Liver (tissue), 9 donors: Measurements from ENCODE around the gene GATAD2B. TPM values are rescaled to one million over a fixed set of nuclear protein-coding genes. Genes with fewer than 3 reads are reported as not detected.

Experiments
- DNase-seq: peaks from one replicate; pipeline ENCODE4 v3.0.0-alpha.2; 2017; ENCODE audit warnings: low spot score
- H3K27ac ChIP-seq, 2 donors: one replicate each; pipeline ENCODE4 v1.7.0; 2013; ENCODE audit warnings: inconsistent platforms in 2 of 2, low read length in 2 of 2, control low read depth in 1 of 2, low read depth in 1 of 2, mild to moderate bottlenecking in 1 of 2
- H3K27me3 ChIP-seq, 4 donors: one replicate each; pipeline versions ENCODE4 v1.6.1 to v1.7.0; 2013; ENCODE audit warnings: low read length in 3 of 4, inconsistent platforms in 1 of 4, mild to moderate bottlenecking in 1 of 4, moderate library complexity in 1 of 4; ENCODE audit not compliant: control insufficient read depth in 4 of 4, insufficient read depth in 4 of 4
- H3K36me3 ChIP-seq, 4 donors: one replicate each; pipeline versions ENCODE4 v1.6.1 to v1.7.0; 2013; ENCODE audit warnings: low read length in 3 of 4, mild to moderate bottlenecking in 3 of 4, low read depth in 1 of 4, moderate library complexity in 1 of 4; ENCODE audit not compliant: control insufficient read depth in 4 of 4, insufficient read depth in 3 of 4
- H3K4me1 ChIP-seq, 4 donors: one replicate each; pipeline versions ENCODE4 v1.6.1 to v1.7.0; 2013; ENCODE audit warnings: low read length in 3 of 4, mild to moderate bottlenecking in 3 of 4, moderate library complexity in 1 of 4; ENCODE audit not compliant: control insufficient read depth in 4 of 4, insufficient read depth in 4 of 4
- H3K4me3 ChIP-seq, 3 donors: one replicate each; pipeline versions ENCODE4 v1.6.1 to v1.7.0; 2013; ENCODE audit warnings: low read length in 3 of 3, control low read depth in 1 of 3, low read depth in 1 of 3, mild to moderate bottlenecking in 1 of 3
- H3K9ac ChIP-seq, 2 donors: one replicate each; pipeline ENCODE4 v1.7.0; 2013; ENCODE audit warnings: low read length in 2 of 2, mild to moderate bottlenecking in 2 of 2, moderate library complexity in 2 of 2, control low read depth in 1 of 2, low read depth in 1 of 2
- H3K9me3 ChIP-seq, 4 donors: one replicate each; pipeline versions ENCODE4 v1.6.1 to v1.7.0; 2013; ENCODE audit warnings: low read length in 3 of 4; ENCODE audit not compliant: control insufficient read depth in 4 of 4
- EGR1 ChIP-seq, 2 donors: IDR thresholded peaks; 2 replicates each; pipeline ENCODE4 v1.6.1; 2016 to 2018; ENCODE audit warnings: antibody characterized with exemption in 2 of 2, low read depth in 2 of 2
- FOXA1 ChIP-seq: IDR thresholded peaks from 2 replicates; pipeline ENCODE4 v1.6.1; 2016; ENCODE audit warnings: antibody characterized with exemption
- HNF4A ChIP-seq, 2 donors: conservative IDR thresholded peaks; 2 replicates each; pipeline ENCODE4 v1.6.1; 2016; ENCODE audit warnings: antibody characterized with exemption in 2 of 2, mild to moderate bottlenecking in 2 of 2
- HNF4G ChIP-seq: IDR thresholded peaks from 2 replicates; pipeline ENCODE4 v1.6.1; 2016; ENCODE audit warnings: antibody characterized with exemption
- NR2F2 ChIP-seq: IDR thresholded peaks from 2 replicates; pipeline ENCODE4 v1.6.1; 2016; ENCODE audit warnings: antibody characterized with exemption
- RAD21 ChIP-seq, 2 donors: IDR thresholded peaks; 2 replicates each; pipeline ENCODE4 v1.6.1; 2016; ENCODE audit warnings: antibody characterized with exemption in 2 of 2, mild to moderate bottlenecking in 2 of 2
- REST ChIP-seq: IDR thresholded peaks from 2 replicates; pipeline ENCODE4 v1.6.1; 2016; ENCODE audit warnings: antibody characterized with exemption, mild to moderate bottlenecking
- RXRA ChIP-seq, 2 donors: IDR thresholded peaks; 2 replicates each; pipeline ENCODE4 v1.6.1; 2017 to 2018; ENCODE audit warnings: antibody characterized with exemption in 2 of 2, mild to moderate bottlenecking in 1 of 2
- SP1 ChIP-seq: IDR thresholded peaks from 2 replicates; pipeline ENCODE4 v1.6.1; 2018; ENCODE audit warnings: antibody characterized with exemption, mild to moderate bottlenecking
- WGBS: extraction: QIAGEN DNeasy Blood & Tissue Kit; methylation state at CpG from one replicate; pipeline ENCODE4 v1.1.7; 2013; 5-methylcytosine and 5-hydroxymethylcytosine counted together
- polyA plus RNA-seq, 2 donors: library from polyadenylated mRNA; stranded (reverse) in 1 of 2; unstranded in 1 of 2; fragments of 200-250 nt in 1 of 2; fragments of >200 nt in 1 of 2; fragmentation: Nextera tagmentation in 1 of 2; extraction: Ambion mirVana in 1 of 2; gene quantifications; one replicate each; pipeline versions ENCODE4 v1.2.1 to v1.2.3, GENCODE V29; 2013 to 2015
- total RNA-seq, 2 donors: library from RNA; depleted of rRNA; stranded (reverse); fragments of >200 nt; gene quantifications; one replicate each; pipeline ENCODE4 v1.2.3, GENCODE V29; 2014
- TF ChIP-seq, protein P1 (sequence below): IDR thresholded peaks from 2 replicates; pipeline ENCODE4 v1.6.1; 2016; ENCODE audit warnings: antibody characterized with exemption
- TF ChIP-seq, protein P2 (sequence below): IDR thresholded peaks from 2 replicates; pipeline ENCODE4 v1.6.1; 2016; ENCODE audit warnings: antibody characterized with exemption
- TF ChIP-seq, protein P3 (sequence below): fragments of 150-350 bp; IDR thresholded peaks from 2 replicates; pipeline ENCODE4 v1.5.1; 2017; ENCODE audit warnings: improper control_type of control experiment, low read depth, low read length; ENCODE audit not compliant: missing input control
- donor health status: healthy.
- donor health status: healthy.
- donor health status: healthy.
- donor health status: healthy.
- donor health status: healthy.

Gene GATAD2B
- total and polyA plus RNA-seq, 4 donors: 3.2 to 4.9 (median 3.9) TPM

DNA sequence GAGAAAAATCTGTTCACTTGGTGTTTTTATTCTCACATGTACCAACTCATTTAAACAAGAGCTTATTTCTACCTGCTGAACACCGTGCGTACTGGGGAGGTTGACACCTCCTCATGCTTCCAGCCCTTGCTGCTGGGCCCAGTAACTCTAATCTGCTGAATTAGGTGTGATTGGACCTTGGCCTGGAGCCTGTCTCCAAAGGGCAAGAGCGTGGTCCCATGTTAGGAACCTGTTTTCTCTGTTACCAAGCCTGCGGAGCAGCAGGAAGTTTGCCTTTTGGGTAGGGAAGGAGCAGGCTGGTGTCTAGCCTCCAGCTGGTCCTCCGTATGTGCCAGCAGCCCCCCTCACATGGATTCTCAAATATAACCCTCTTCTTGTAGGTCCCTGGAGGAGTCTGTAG is 158.5 kb downstream of the GATAD2B start:
- H3K27me3 ChIP-seq: no peaks in the 10 kb centered on the region
- peak overlapping the region; percentile 27 to 32 for H3K27ac ChIP-seq
- H3K4me1 ChIP-seq: peaks cover 9 to 27% (median 20%) of the 10 kb centered on the region in 4 donors
- no peak for DNase-seq
- H3K36me3 ChIP-seq: peaks cover 4 to 48% (median 36%) of the 10 kb centered on the region in 4 donors
- TF ChIP-seq HNF4G (no peak), HNF4A (conservative IDR thresholded peaks at IDR 0.05) (peak in 1 of 2 donors; percentile 29)
- WGBS: 85% methylated on average over 5 of the region's 5 CpGs
- H3K4me3 ChIP-seq: no peak overlapping the region
- H3K9ac ChIP-seq: no peak overlapping the region
- no peaks in the 10 kb centered on the region for H3K9me3 ChIP-seq

- 79% methylated on average over 7 of the region's 7 CpGs for WGBS
- Histone ChIP-seq H3K27ac (peak overlapping the region; percentile 27 to 32), H3K4me1 (peaks cover 4 to 19% (median 13%) of the 10 kb centered on the region in 4 donors), H3K4me3 (no peak overlapping the region), H3K9me3 (no peaks in the 10 kb centered on the region), H3K27me3 (no peaks in the 10 kb centered on the region), H3K36me3 (peaks cover 6 to 51% (median 38%) of the 10 kb centered on the region in 4 donors), H3K9ac (no peak overlapping the region)
- TF ChIP-seq NR2F2: peak; percentile 87
- no peak for TF ChIP-seq EGR1 (IDR thresholded peaks at IDR 0.05; ENCODE audit: low read depth in 2 of 2)
- no peak for TF ChIP-seq RXRA (IDR thresholded peaks at IDR 0.05)
- TF ChIP-seq, protein P1, sequence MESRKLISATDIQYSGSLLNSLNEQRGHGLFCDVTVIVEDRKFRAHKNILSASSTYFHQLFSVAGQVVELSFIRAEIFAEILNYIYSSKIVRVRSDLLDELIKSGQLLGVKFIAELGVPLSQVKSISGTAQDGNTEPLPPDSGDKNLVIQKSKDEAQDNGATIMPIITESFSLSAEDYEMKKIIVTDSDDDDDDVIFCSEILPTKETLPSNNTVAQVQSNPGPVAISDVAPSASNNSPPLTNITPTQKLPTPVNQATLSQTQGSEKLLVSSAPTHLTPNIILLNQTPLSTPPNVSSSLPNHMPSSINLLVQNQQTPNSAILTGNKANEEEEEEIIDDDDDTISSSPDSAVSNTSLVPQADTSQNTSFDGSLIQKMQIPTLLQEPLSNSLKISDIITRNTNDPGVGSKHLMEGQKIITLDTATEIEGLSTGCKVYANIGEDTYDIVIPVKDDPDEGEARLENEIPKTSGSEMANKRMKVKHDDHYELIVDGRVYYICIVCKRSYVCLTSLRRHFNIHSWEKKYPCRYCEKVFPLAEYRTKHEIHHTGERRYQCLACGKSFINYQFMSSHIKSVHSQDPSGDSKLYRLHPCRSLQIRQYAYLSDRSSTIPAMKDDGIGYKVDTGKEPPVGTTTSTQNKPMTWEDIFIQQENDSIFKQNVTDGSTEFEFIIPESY: no peak
- no peak for TF ChIP-seq SP1
- TF ChIP-seq REST: no peak
- TF ChIP-seq, protein P2, sequence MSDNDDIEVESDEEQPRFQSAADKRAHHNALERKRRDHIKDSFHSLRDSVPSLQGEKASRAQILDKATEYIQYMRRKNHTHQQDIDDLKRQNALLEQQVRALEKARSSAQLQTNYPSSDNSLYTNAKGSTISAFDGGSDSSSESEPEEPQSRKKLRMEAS: no peak
- no peak for TF ChIP-seq RAD21 (IDR thresholded peaks at IDR 0.05)
- TF ChIP-seq FOXA1: no peak
- DNase-seq: no peak
These were observed 159.2 kb downstream of the GATAD2B start for GRCh38 chr1:153763365-153764225.

DNA sequence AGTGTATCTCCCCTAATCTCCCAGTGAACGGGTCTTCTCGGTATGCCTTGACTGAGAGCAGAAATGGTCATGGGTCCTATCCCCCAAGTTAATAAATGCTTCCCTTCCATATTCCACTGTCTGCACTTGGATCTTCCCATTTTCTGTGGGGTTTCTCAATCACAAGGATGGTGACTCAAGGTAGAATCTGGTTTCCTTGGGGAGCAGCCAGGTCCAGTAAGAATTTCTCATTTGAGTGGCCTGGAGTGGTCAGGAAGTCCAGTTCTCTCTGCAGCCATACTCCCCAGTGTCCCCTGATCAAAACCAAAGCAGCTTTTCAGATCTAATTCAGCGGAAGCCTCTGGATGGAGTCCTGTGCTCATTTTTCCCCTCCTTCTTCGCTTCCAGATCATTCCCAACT is 162.3 kb downstream of the GATAD2B start:
- Histone ChIP-seq H3K4me3 (no peak overlapping the region), H3K36me3 (peaks cover 6 to 67% (median 46%) of the 10 kb centered on the region in 4 donors), H3K9me3 (no peaks in the 10 kb centered on the region), H3K27me3 (no peaks in the 10 kb centered on the region), H3K9ac (no peak overlapping the region), H3K4me1 (peaks cover 0 to 3% (median 0%) of the 10 kb centered on the region in 4 donors), H3K27ac (no peak overlapping the region)
- WGBS: 98% methylated on average over 4 of the region's 4 CpGs
- DNase-seq: no peak
- TF ChIP-seq RXRA (IDR thresholded peaks at IDR 0.05): no peak
- TF ChIP-seq, protein P3, sequence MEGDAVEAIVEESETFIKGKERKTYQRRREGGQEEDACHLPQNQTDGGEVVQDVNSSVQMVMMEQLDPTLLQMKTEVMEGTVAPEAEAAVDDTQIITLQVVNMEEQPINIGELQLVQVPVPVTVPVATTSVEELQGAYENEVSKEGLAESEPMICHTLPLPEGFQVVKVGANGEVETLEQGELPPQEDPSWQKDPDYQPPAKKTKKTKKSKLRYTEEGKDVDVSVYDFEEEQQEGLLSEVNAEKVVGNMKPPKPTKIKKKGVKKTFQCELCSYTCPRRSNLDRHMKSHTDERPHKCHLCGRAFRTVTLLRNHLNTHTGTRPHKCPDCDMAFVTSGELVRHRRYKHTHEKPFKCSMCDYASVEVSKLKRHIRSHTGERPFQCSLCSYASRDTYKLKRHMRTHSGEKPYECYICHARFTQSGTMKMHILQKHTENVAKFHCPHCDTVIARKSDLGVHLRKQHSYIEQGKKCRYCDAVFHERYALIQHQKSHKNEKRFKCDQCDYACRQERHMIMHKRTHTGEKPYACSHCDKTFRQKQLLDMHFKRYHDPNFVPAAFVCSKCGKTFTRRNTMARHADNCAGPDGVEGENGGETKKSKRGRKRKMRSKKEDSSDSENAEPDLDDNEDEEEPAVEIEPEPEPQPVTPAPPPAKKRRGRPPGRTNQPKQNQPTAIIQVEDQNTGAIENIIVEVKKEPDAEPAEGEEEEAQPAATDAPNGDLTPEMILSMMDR: no peak
- TF ChIP-seq, protein P2: no peak
- TF ChIP-seq REST: no peak
